HG02623 (cell line): Measurements from ENCODE around the gene SPAG7.
"Not testable (repeated sequence)": the region's sequence is repeated elsewhere in the genome, so short reads cannot be mapped to it uniquely, and the experiment has no call there.

Source experiments
- ATAC-seq: cut with Tn5 transposase; IDR thresholded peaks from one replicate; pipeline ENCODE4 v1.9.1; 2021; ENCODE audit warnings: moderate library complexity; ENCODE audit not compliant: unreplicated experiment

SPAG7 gene

GRCh38 chr17:4938688-4939545 is 28.7 kb downstream of the SPAG7 start:
- ATAC-seq: no peak

GRCh38 chr17:4938069-4938491 is 29.5 kb downstream of the SPAG7 start:
- no peak for ATAC-seq

- ATAC-seq: no peak
Measured at GRCh38 chr17:4937553-4937952, 30.1 kb downstream of the SPAG7 start.

- ATAC-seq: no peak
Measured at GRCh38 chr17:4936436-4936835, 31.2 kb downstream of the SPAG7 start.

- ATAC-seq: no peak
Measured at GRCh38 chr17:4935650-4936049, 32.0 kb downstream of the SPAG7 start.

GRCh38 chr17:4934173-4934979 is 33.2 kb downstream of the SPAG7 start:
- ATAC-seq: no peak

- no peak for ATAC-seq
Measured at GRCh38 chr17:4933646-4934045, 34.0 kb downstream of the SPAG7 start.

GRCh38 chr17:4932756-4933155 is 34.9 kb downstream of the SPAG7 start:
- ATAC-seq: no peak

GRCh38 chr17:4931963-4932362 is 35.7 kb downstream of the SPAG7 start, which contains the start of gene GP1BA:
Gene GP1BA (plus strand): TSS chr17:4932277. CDS start chr17:4932605, 328 bp downstream.
- no peak for ATAC-seq

GRCh38 chr17:4928881-4929280 is 38.7 kb downstream of the SPAG7 start:
- no peak for ATAC-seq

GRCh38 chr17:4926577-4927335 is 40.9 kb downstream of the SPAG7 start:
- not testable (repeated sequence) for ATAC-seq

- ATAC-seq: no peak
Measured at GRCh38 chr17:4921320-4921719, 46.3 kb downstream of the SPAG7 start.

GRCh38 chr17:4920351-4921048 is 47.1 kb downstream of the SPAG7 start:
- ATAC-seq: no peak

- no peak for ATAC-seq
Measured at GRCh38 chr17:4919511-4920047, 48.0 kb downstream of the SPAG7 start.

GRCh38 chr17:4914551-4914950 is 53.1 kb downstream of the SPAG7 start:
- ATAC-seq: not testable (repeated sequence)

- ATAC-seq: no peak
Measured at GRCh38 chr17:4913994-4914393, 53.6 kb downstream of the SPAG7 start.
